HCT116 (cell line): ENCODE data around the gene SPTBN1. TPM values are rescaled to one million over a fixed set of nuclear protein-coding genes. Genes with fewer than 3 reads are reported as not detected.

Experiments
- ATAC-seq: fragments of 200-7000 bp; cut with Tn5 transposase; 2 replicates; pipeline ENCODE4 v1.9.1; 2020; ENCODE audit warnings: mild to moderate bottlenecking, moderate library complexity
- BruUV-seq: library from RNA; stranded (reverse); fragments of 400-500 nt; replicated peaks from 2 replicates; lab custom pipeline; 2021; lab: Mats Ljungman, UMichigan
- CTCF ChIA-PET: fragments of 300-600 bp; sonication (Branson Sonifier 250); formaldehyde crosslinking; loops from one replicate; lab custom pipeline; 2021; ENCODE audit warnings: antibody characterized with exemption; lab: Charles Lee
- POLR2A ChIA-PET: fragments of 300-600, 350-600 bp; sonication (Branson Sonifier 250); formaldehyde crosslinking; loops from one replicate; lab custom pipeline; 2021; ENCODE audit warnings: antibody characterized with exemption; lab: Charles Lee
- RAD21 ChIA-PET, 2 experiments: fragments of 300-600 bp; sonication (Branson Sonifier 250); formaldehyde crosslinking; loops; one replicate each; lab custom pipeline; 2023; ENCODE audit warnings: low total read pairs in 2 of 2; ENCODE audit not compliant: uncharacterized antibody in 2 of 2, unreplicated experiment in 2 of 2, low non-redundant PET in 1 of 2; lab: Charles Lee
- DNase-seq: peaks from one replicate; pipeline ENCODE4 v3.0.0-alpha.2; 2010; ENCODE audit warnings: low read depth, low spot score
- H2AFZ ChIP-seq: fragments of 200-600 bp; shearing (Covaris generic), sonication (generic); 2 replicates; pipeline ENCODE4 v1.6.1; 2017; ENCODE audit warnings: low read depth, mixed run types, mixed read lengths, antibody characterized with exemption, low read length; ENCODE audit not compliant: poor library complexity, severe bottlenecking
- H3K27ac ChIP-seq: 2 replicates; pipeline ENCODE4 v1.5.1; 2012; ENCODE audit warnings: low read depth, low read length
- H3K27me3 ChIP-seq: fragments of 200-600 bp; sonication (generic); 2 replicates; pipeline ENCODE4 v1.6.1; 2016; ENCODE audit warnings: mixed run types, low read length, mixed read lengths; ENCODE audit not compliant: insufficient read depth
- H3K36me3 ChIP-seq, 2 experiments: fragments of 200-500 bp in 1 of 2; fragments of 200-600 bp in 1 of 2; sonication (Bioruptor generic) in 1 of 2; sonication (generic) in 1 of 2; 2 replicates each; pipeline versions ENCODE4 v1.5.1 to v1.6.1; 2014 to 2016; ENCODE audit warnings: low read length in 2 of 2, inconsistent platforms in 1 of 2, mixed read lengths in 1 of 2, mixed run types in 1 of 2; ENCODE audit not compliant: insufficient read depth in 2 of 2, control insufficient read depth in 1 of 2
- H3K4me1 ChIP-seq, 2 experiments: fragments of 200-600 bp in 1 of 2; sonication (generic) in 1 of 2; 2 replicates each; pipeline versions ENCODE4 v1.5.1 to v1.6.1; 2012 to 2017; ENCODE audit warnings: low read length in 2 of 2, inconsistent platforms in 1 of 2, mild to moderate bottlenecking in 1 of 2, mixed read lengths in 1 of 2, mixed run types in 1 of 2, moderate library complexity in 1 of 2; ENCODE audit not compliant: insufficient read depth in 2 of 2, control insufficient read depth in 1 of 2
- H3K4me2 ChIP-seq: fragments of 200-600 bp; sonication (generic); 2 replicates; pipeline ENCODE4 v1.6.1; 2017; ENCODE audit warnings: mixed run types, low read length, mixed read lengths
- H3K4me3 ChIP-seq, 2 experiments: fragments of 200-600 bp in 1 of 2; sonication (generic) in 1 of 2; replicated peaks in 1 of 2; 2 replicates each; pipeline ENCODE4 v1.5.1; 2011 to 2016; ENCODE audit warnings: low read length in 2 of 2, control low read depth in 1 of 2, low read depth in 1 of 2, mild to moderate bottlenecking in 1 of 2, mixed read lengths in 1 of 2, mixed run types in 1 of 2
- H3K79me2 ChIP-seq: fragments of 200-600 bp; sonication (generic); 2 replicates; pipeline ENCODE4 v1.6.1; 2017; ENCODE audit warnings: mild to moderate bottlenecking, mixed run types, low read length, moderate library complexity, mixed read lengths; ENCODE audit not compliant: insufficient read depth
- H3K9ac ChIP-seq: fragments of 200-600 bp; sonication (generic); 2 replicates; pipeline ENCODE4 v1.6.1; 2016; ENCODE audit warnings: low read length, mixed read lengths
- H3K9me2 ChIP-seq: fragments of 200-600 bp; sonication (generic), shearing (Covaris generic); 2 replicates; pipeline ENCODE4 v1.6.1; 2017; ENCODE audit warnings: mixed run types, mild to moderate bottlenecking, moderate library complexity; ENCODE audit not compliant: insufficient read depth
- H3K9me3 ChIP-seq, 2 experiments: fragments of 200-500 bp in 1 of 2; fragments of 200-600 bp in 1 of 2; sonication (Bioruptor generic) in 1 of 2; sonication (generic) in 1 of 2; 2 replicates each; pipeline ENCODE4 v1.6.1; 2014 to 2017; ENCODE audit warnings: low read length in 2 of 2, mixed read lengths in 2 of 2, inconsistent platforms in 1 of 2, low read depth in 1 of 2, mild to moderate bottlenecking in 1 of 2, mixed run types in 1 of 2, moderate library complexity in 1 of 2; ENCODE audit not compliant: control insufficient read depth in 1 of 2, insufficient read depth in 1 of 2
- H4K20me1 ChIP-seq: fragments of 200-600 bp; sonication (generic), shearing (Covaris generic); 2 replicates; pipeline ENCODE4 v1.6.1; 2017; ENCODE audit warnings: mixed run types, mild to moderate bottlenecking, moderate library complexity; ENCODE audit not compliant: insufficient read depth
- ATF3 ChIP-seq: IDR thresholded peaks from 2 replicates; pipeline ENCODE4 v1.6.1; 2012
- CBX3 ChIP-seq: IDR thresholded peaks from 2 replicates; pipeline ENCODE4 v1.6.1; 2012; ENCODE audit warnings: low read depth
- ELF1 ChIP-seq: IDR thresholded peaks from 2 replicates; pipeline ENCODE4 v1.6.1; 2012; ENCODE audit warnings: low read depth, borderline replicate concordance
- EZH2phosphoT487 ChIP-seq: fragments of 200-600 bp; IDR thresholded peaks from 2 replicates; pipeline ENCODE4 v1.6.1; 2018; ENCODE audit warnings: antibody characterized with exemption, borderline replicate concordance
- FOSL1 ChIP-seq: IDR thresholded peaks from 2 replicates; pipeline ENCODE4 v1.6.1; 2012; ENCODE audit warnings: low read depth
- MAX ChIP-seq: IDR thresholded peaks from 2 replicates; pipeline ENCODE4 v1.6.1; 2012
- POLR2A ChIP-seq: IDR thresholded peaks from 2 replicates; pipeline ENCODE4 v1.7.0; 2011; ENCODE audit warnings: borderline replicate concordance; ENCODE audit not compliant: insufficient read depth, insufficient read length; ENCODE audit errors: extremely low read depth
- POLR2AphosphoS5 ChIP-seq: IDR thresholded peaks from 2 replicates; pipeline ENCODE4 v1.6.1; 2011; ENCODE audit warnings: mild to moderate bottlenecking, low read depth, low read length, moderate library complexity
- RAD21 ChIP-seq: IDR thresholded peaks from 2 replicates; pipeline ENCODE4 v1.6.1; 2012; ENCODE audit warnings: low read depth, mild to moderate bottlenecking
- SIN3A ChIP-seq: IDR thresholded peaks from 2 replicates; pipeline ENCODE4 v1.6.1; 2012; ENCODE audit warnings: low read depth
- TCF7L2 ChIP-seq: IDR thresholded peaks from 2 replicates; pipeline ENCODE4 v1.7.0; 2011; ENCODE audit warnings: borderline replicate concordance, inconsistent platforms; ENCODE audit not compliant: insufficient read depth, insufficient read length; ENCODE audit errors: extremely low read depth
- YY1 ChIP-seq: IDR thresholded peaks from 2 replicates; pipeline ENCODE4 v1.6.1; 2011; ENCODE audit warnings: low read length, low read depth, moderate library complexity, mild to moderate bottlenecking; ENCODE audit not compliant: insufficient replicate concordance; ENCODE audit errors: extremely low read depth
- ZBTB33 ChIP-seq: IDR thresholded peaks from 2 replicates; pipeline ENCODE4 v1.6.1; 2011; ENCODE audit warnings: mild to moderate bottlenecking, low read length, moderate library complexity; ENCODE audit not compliant: insufficient replicate concordance; ENCODE audit errors: extremely low read depth
- ZFX ChIP-seq: fragments of 450-650 bp; IDR thresholded peaks from 2 replicates; pipeline ENCODE4 v1.6.1; 2017
- intact Hi-C: fragments of 100-400 bp; cut with micrococcal nuclease; formaldehyde crosslinking; loops from 2 replicates; pipeline ENCODE4 v1.10.0; 2022
- total RNA-seq: library from RNA; stranded (reverse); gene quantifications from one replicate; pipeline ENCODE4 v1.2.1, GENCODE V29; 2021; ENCODE audit not compliant: unreplicated experiment

SPTBN1 gene
- total RNA-seq, 1 experiment from 2014 or later = 84.4 TPM

- POLR2A ChIA-PET = interaction anchor here (0.6 kb wide), 1 partner anchor 128 kb away, joined by 5 read pairs; no protein-coding TSS in a partner anchor
- Histone ChIP-seq H2AFZ (no peak overlapping the region), H3K27me3 (no peaks in the 10 kb centered on the region), H3K9me2 (no peaks in the 10 kb centered on the region), H3K4me3 (no peak overlapping the region)
- intact Hi-C loops = no loop called here
- RAD21 ChIA-PET = no interaction called here
- TF ChIP-seq ZFX (no peak), YY1 (no peak), EZH2phosphoT487 (no peak), SIN3A (no peak), ELF1 (no peak), ATF3 (no peak), MAX (no peak), TCF7L2 (no peak), POLR2A (no peak), RAD21 (no peak), ZBTB33 (no peak), FOSL1 (no peak), POLR2AphosphoS5 (no peak), CBX3 (no peak)
- TF ChIP-seq, all 23 proteins: peak for 0
- H3K4me1 ChIP-seq = peaks cover 7 to 16% of the 10 kb centered on the region in 2 experiments
- no peak overlapping the region for H3K9ac ChIP-seq
- ATAC-seq (no peak), DNase-seq (no peak)
- no peak overlapping the region for H3K4me2 ChIP-seq
- BruUV-seq = no TSS peak
- no peaks in the 10 kb centered on the region for H4K20me1 ChIP-seq
- peaks cover 17% of the 10 kb centered on the region for H3K79me2 ChIP-seq
- no peak overlapping the region for H3K27ac ChIP-seq
- no peaks in the 10 kb centered on the region for H3K9me3 ChIP-seq
- no peaks in the 10 kb centered on the region for H3K36me3 ChIP-seq
- CTCF ChIA-PET = no interaction called here
Measured at GRCh38 chr2:54466870-54467269, 10.7 kb downstream of the SPTBN1 start.
